Effector memory CD8-positive, alpha-beta T cell (primary cell): ENCODE results near the gene CBL.
A peak's percentile ranks its signal among the peaks of the same experiment; 100 is the strongest.
"Not testable (repeated sequence)": the region's sequence is repeated elsewhere in the genome, so short reads cannot be mapped to it uniquely, and the experiment has no call there.

Experiments
- ATAC-seq: fragments of 150-1000 bp; cut with Tn5 transposase; replicated peaks from 2 replicates; pipeline ENCODE4 v1.10.0; 2021; ENCODE audit warnings: mild to moderate bottlenecking, moderate library complexity
- DNase-seq, 3 experiments: peaks; one replicate each; pipeline ENCODE4 v3.0.0; 2021
- H3K27ac Mint-ChIP-seq, 2 donors: one replicate each; pipeline ENCODE4 v1.8.0; 2022; ENCODE audit warnings: mild to moderate bottlenecking in 2 of 2, mixed read lengths in 2 of 2, moderate library complexity in 2 of 2
- H3K27me3 Mint-ChIP-seq, 2 donors: one replicate each; pipeline ENCODE4 v1.8.0; 2022; ENCODE audit warnings: mixed read lengths in 2 of 2
- H3K36me3 Mint-ChIP-seq: one replicate; pipeline ENCODE4 v1.8.0; 2022; ENCODE audit warnings: mild to moderate bottlenecking, moderate library complexity, mixed read lengths; ENCODE audit not compliant: insufficient read depth
- H3K4me1 Mint-ChIP-seq, 2 donors: one replicate each; pipeline ENCODE4 v1.8.0; 2022; ENCODE audit warnings: low read depth in 2 of 2, mixed read lengths in 2 of 2
- H3K4me3 Mint-ChIP-seq, 2 donors: one replicate each; pipeline ENCODE4 v1.8.0; 2022; ENCODE audit warnings: mild to moderate bottlenecking in 2 of 2, mixed read lengths in 2 of 2, moderate library complexity in 2 of 2
- H3K9me3 Mint-ChIP-seq, 2 donors: one replicate each; pipeline ENCODE4 v1.8.0; 2022; ENCODE audit warnings: mixed read lengths in 2 of 2
- total RNA-seq, 9 experiments: gene quantifications; one replicate each; lab custom pipeline; 2026; lab: John Stamatoyannopoulos, UW

Gene CBL
- 57.8 to 182 (median 87.3) reads per million in 9 experiments for total RNA-seq

- Mint-ChIP-seq H3K4me1 (peaks cover 16 to 30% of the 10 kb centered on the region in 2 donors), H3K9me3 (no peaks in the 10 kb centered on the region), H3K27ac (peak within 1 kb of the TSS; percentile 91 to 93), H3K4me3 (peak within 1 kb of the TSS; percentile 97), H3K27me3 (no peaks in the 10 kb centered on the region), H3K36me3 (peaks cover 14% of the 10 kb centered on the region)
- DNase-seq: peak; percentile 92 to 95 (median 93)
- ATAC-seq: peak; percentile 85
Observed at GRCh38 chr11:119205574-119206510, at the start of gene CBL. TSS of gene CBL (plus strand) at chr11:119206339. CDS start at chr11:119206418, 79 bp downstream.

GRCh38 chr11:119156496-119156895, 49.6 kb upstream of the CBL start:
- ATAC-seq (no peak), DNase-seq (no peak)
- Mint-ChIP-seq H3K36me3 (no peaks in the 10 kb centered on the region), H3K4me1 (no peaks in the 10 kb centered on the region), H3K9me3 (no peaks in the 10 kb centered on the region), H3K27ac (no peak overlapping the region), H3K4me3 (no peak overlapping the region), H3K27me3 (peaks cover 31 to 47% of the 10 kb centered on the region in 2 donors)

- H3K4me3 Mint-ChIP-seq: no peak overlapping the region
- H3K4me1 Mint-ChIP-seq: no peaks in the 10 kb centered on the region
- DNase-seq (no peak), ATAC-seq (no peak)
- H3K36me3 Mint-ChIP-seq: peaks cover 3% of the 10 kb centered on the region
- H3K9me3 Mint-ChIP-seq: no peaks in the 10 kb centered on the region
- no peak overlapping the region for H3K27ac Mint-ChIP-seq
- H3K27me3 Mint-ChIP-seq: peaks cover 31 to 41% of the 10 kb centered on the region in 2 donors
Observed at GRCh38 chr11:119157063-119157462, 49.1 kb upstream of the CBL start.

- DNase-seq (no peak), ATAC-seq (no peak)
- H3K4me1 Mint-ChIP-seq: no peaks in the 10 kb centered on the region
- no peak overlapping the region for H3K27ac Mint-ChIP-seq
- H3K27me3 Mint-ChIP-seq: peaks cover 23 to 33% of the 10 kb centered on the region in 2 donors
- no peaks in the 10 kb centered on the region for H3K9me3 Mint-ChIP-seq
- peaks cover 3% of the 10 kb centered on the region for H3K36me3 Mint-ChIP-seq
- H3K4me3 Mint-ChIP-seq: no peak overlapping the region
Observed at GRCh38 chr11:119158467-119158866, 47.7 kb upstream of the CBL start.

- Mint-ChIP-seq H3K36me3 (peaks cover 3% of the 10 kb centered on the region), H3K9me3 (no peaks in the 10 kb centered on the region), H3K27ac (no peak overlapping the region), H3K4me1 (no peaks in the 10 kb centered on the region), H3K27me3 (peaks cover 12 to 16% of the 10 kb centered on the region in 2 donors), H3K4me3 (no peak overlapping the region)
- ATAC-seq (no peak), DNase-seq (no peak)
Observed at GRCh38 chr11:119160151-119160550, 46.0 kb upstream of the CBL start.

GRCh38 chr11:119161871-119162270, 44.3 kb upstream of the CBL start:
- Mint-ChIP-seq H3K4me1 (no peaks in the 10 kb centered on the region), H3K27ac (peak overlapping the region in 1 of 2 donors; percentile 9), H3K36me3 (peaks cover 3% of the 10 kb centered on the region), H3K4me3 (no peak overlapping the region), H3K9me3 (no peaks in the 10 kb centered on the region), H3K27me3 (no peaks in the 10 kb centered on the region)
- ATAC-seq: no peak
- no peak for DNase-seq

GRCh38 chr11:119166368-119167076, 39.6 kb upstream of the CBL start:
- no peaks in the 10 kb centered on the region for H3K27me3 Mint-ChIP-seq
- no peak overlapping the region for H3K4me3 Mint-ChIP-seq
- peaks cover 11% of the 10 kb centered on the region for H3K36me3 Mint-ChIP-seq
- H3K27ac Mint-ChIP-seq: no peak overlapping the region
- H3K4me1 Mint-ChIP-seq: peaks cover 0 to 3% of the 10 kb centered on the region in 2 donors
- no peaks in the 10 kb centered on the region for H3K9me3 Mint-ChIP-seq
- ATAC-seq (no peak), DNase-seq (no peak)

- H3K27ac Mint-ChIP-seq, DNase-seq, H3K4me3 Mint-ChIP-seq: not testable (repeated sequence)
Observed at GRCh38 chr11:119167077-119167458, 39.1 kb upstream of the CBL start.

GRCh38 chr11:119167933-119168332, 38.2 kb upstream of the CBL start:
- Mint-ChIP-seq H3K4me1 (peaks cover 0 to 3% of the 10 kb centered on the region in 2 donors), H3K36me3 (peaks cover 8% of the 10 kb centered on the region), H3K4me3 (peak overlapping the region; percentile 87 to 89), H3K9me3 (no peaks in the 10 kb centered on the region), H3K27me3 (no peaks in the 10 kb centered on the region), H3K27ac (peak overlapping the region; percentile 59 to 69)
- DNase-seq: no peak
- no peak for ATAC-seq

More at GRCh38 chr11:119167077-119167458, 39.1 kb upstream of the CBL start:
- ATAC-seq, H3K9me3 Mint-ChIP-seq, H3K27me3 Mint-ChIP-seq, H3K36me3 Mint-ChIP-seq, H3K4me1 Mint-ChIP-seq: not testable (repeated sequence)

GRCh38 chr11:119168471-119169281, 37.5 kb upstream of the CBL start, which contains the start of gene NLRX1:
TSS of gene NLRX1 (plus strand) at chr11:119168725. CDS start at chr11:119171404, 2,679 bp downstream.
- peak; percentile 79 to 85 (median 81) for DNase-seq
- Mint-ChIP-seq H3K9me3 (no peaks in the 10 kb centered on the region), H3K27ac (peak within 1 kb of the TSS; percentile 83 to 91), H3K36me3 (peaks cover 8% of the 10 kb centered on the region), H3K4me1 (peaks cover 0 to 3% of the 10 kb centered on the region in 2 donors), H3K4me3 (peak within 1 kb of the TSS; percentile 87 to 89), H3K27me3 (no peaks in the 10 kb centered on the region)
- ATAC-seq: peak; percentile 98

- peak; percentile 5 for ATAC-seq
- H3K4me3 Mint-ChIP-seq: peak overlapping the region; percentile 87 to 89
- H3K27ac Mint-ChIP-seq: peak overlapping the region; percentile 83 to 91
- DNase-seq: peak in 1 of 3 experiments; percentile 13
- peaks cover 0 to 3% of the 10 kb centered on the region in 2 donors for H3K4me1 Mint-ChIP-seq
- no peaks in the 10 kb centered on the region for H3K27me3 Mint-ChIP-seq
- no peaks in the 10 kb centered on the region for H3K9me3 Mint-ChIP-seq
- peaks cover 8% of the 10 kb centered on the region for H3K36me3 Mint-ChIP-seq
Observed at GRCh38 chr11:119169282-119169719, 36.8 kb upstream of the CBL start.

GRCh38 chr11:119172513-119172912, 33.6 kb upstream of the CBL start:
- Mint-ChIP-seq H3K4me1 (peaks cover 3 to 4% of the 10 kb centered on the region in 2 donors), H3K27ac (peak overlapping the region in 1 of 2 donors; percentile 5), H3K27me3 (no peaks in the 10 kb centered on the region), H3K4me3 (no peak overlapping the region), H3K9me3 (no peaks in the 10 kb centered on the region), H3K36me3 (peaks cover 14% of the 10 kb centered on the region)
- no peak for ATAC-seq
- DNase-seq: no peak

- H3K36me3 Mint-ChIP-seq: peaks cover 20% of the 10 kb centered on the region
- H3K4me1 Mint-ChIP-seq: peaks cover 3 to 4% of the 10 kb centered on the region in 2 donors
- no peak overlapping the region for H3K4me3 Mint-ChIP-seq
- no peak for DNase-seq
- no peak for ATAC-seq
- peak overlapping the region in 1 of 2 donors; percentile 22 for H3K27ac Mint-ChIP-seq
- H3K27me3 Mint-ChIP-seq: no peaks in the 10 kb centered on the region
- no peaks in the 10 kb centered on the region for H3K9me3 Mint-ChIP-seq
Observed at GRCh38 chr11:119173453-119173852, 32.7 kb upstream of the CBL start.
